Measurements from ENCODE around the gene ZNF17. TPM values are rescaled to one million over a fixed set of nuclear protein-coding genes. Genes with fewer than 3 reads are reported as not detected.
A peak's percentile ranks its signal among the peaks of the same experiment; 100 is the strongest.

The ZNF17 gene
- total RNA-seq, 1 donor from 2014 or later = 6.5 TPM

- ATAC-seq = no peak
Measured at GRCh38 chr19:57434386-57435061, 23.6 kb downstream of the ZNF17 start.

DNA sequence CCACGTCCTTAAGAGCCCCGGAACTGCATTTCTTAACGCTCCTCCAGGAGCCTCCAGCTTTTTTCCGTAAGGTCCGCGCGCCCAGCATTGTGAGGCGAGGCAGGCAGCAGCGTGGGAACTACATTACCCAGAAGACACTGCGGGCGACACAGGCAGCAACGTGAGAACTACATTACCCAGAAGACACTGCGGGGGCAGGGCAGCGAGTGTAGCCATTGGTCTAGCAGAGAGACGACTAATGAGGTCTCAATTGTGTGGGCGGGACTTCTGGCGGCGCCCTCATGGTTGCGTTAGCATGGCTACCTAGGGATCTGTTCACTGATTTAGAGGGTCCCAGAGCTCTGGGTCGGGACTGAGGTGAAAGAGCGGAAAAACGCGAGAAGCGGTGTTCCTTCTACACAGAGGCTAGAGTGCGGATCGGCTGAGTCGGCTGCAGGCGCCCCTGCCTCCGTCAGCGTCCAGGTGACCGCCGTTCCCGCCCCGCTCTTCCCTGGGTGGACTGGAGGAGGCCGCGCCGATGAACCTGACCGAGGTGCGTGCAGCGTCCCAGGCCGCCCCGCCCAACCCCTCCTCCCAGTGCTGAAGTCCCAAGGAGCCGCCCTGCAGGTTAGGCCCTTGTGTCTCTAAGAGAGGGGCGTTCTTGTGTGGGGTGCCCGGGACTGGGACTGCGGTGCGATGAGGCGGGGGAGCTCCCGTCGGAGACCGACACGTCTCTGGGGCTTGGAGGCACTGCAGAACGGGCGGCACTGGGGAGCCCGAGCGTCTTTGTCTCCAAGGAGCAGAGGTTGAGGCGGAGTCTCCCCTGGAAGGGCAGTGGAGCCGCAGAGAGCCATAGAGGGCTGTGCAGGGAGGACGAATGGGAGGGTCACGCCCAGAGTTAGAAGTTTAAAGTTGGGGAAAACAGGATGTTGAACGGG, 24.4 kb downstream of the ZNF17 start, which contains the start of gene ZNF749:
Gene ZNF749, plus strand, starts transcription at position 264 of the 917 bp plus-strand sequence. Its CDS starts 254 bp downstream, at position 518.
- ATAC-seq = peak; percentile 100

GRCh38 chr19:57436417-57436816, 25.5 kb downstream of the ZNF17 start:
- no peak for ATAC-seq

DNA sequence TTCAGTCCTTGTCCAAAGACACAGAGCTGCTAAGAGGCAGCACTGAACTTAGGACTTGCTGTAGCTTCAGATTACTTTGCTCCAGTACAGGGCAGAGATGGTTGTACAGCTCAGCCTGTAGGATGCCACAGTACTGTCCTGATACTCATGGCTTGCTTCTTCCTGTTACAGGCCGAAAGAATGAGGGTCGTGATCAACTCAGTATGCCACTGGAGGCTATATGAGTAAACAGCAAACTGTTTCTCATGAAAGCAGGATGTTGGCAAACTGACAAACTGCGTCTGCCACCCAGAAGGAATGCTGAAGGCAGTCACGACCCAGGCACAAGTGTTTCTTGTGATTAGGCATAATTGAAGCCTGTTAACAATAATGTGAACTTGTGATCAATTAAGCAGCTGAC, 27.0 kb downstream of the ZNF17 start:
- no peak for ATAC-seq

DNA sequence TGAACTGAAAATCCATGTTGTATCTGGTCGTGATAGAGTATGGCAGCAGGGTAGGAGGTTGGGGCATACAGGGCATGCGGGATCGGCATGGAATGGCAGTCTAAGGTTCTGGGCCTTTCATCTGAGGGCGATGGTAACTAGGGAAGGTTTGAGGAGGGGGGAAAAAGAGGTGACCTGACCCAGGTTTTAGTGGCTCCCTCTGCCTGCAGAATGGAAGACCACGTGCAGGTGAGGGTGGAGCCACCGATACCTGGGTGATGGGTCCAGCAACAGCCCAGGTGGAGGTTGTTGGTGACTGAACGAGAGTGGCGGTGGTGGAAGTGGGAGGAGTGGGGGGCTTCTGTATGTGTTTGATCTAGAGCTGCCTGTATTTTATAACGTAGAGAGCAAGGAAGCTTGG, 28.0 kb downstream of the ZNF17 start:
- no peak for ATAC-seq

DNA sequence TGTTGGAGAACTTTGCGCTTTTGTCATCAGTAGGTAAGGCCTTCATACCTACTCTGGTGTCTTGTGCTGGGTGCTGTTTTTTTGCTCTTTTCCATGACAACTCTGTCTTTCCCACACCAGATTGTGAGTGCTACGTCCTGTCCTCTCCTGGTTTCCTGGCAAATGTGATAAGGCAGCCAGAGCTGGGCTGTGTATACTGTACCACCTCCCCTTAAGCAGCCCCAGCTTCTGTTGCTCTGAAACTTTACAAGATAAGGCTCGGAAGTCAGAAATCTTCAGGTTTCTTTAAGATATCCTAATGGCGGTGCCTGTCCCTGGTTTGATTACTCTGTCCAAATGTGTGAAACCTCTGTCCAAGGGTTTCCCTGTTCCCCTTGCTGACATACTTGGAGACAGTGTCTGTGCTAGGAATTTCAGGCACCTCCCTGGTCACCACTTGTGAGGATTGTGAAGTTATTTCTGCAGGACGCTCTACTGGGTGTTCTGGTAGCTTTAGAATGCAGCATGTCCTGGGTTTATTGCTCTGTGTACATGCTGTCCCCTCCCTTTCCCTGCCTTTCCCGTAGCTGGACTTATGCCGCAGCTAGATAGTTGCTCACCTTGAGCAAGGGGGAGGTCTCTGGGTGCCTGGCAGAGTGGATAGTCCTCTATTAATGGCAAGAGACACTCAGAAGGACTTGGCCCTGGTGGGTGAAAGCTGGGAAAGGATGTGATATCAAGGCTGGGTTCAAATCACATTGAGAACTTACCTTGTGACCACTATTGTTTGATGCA, 31.2 kb downstream of the ZNF17 start:
- no peak for ATAC-seq

GRCh38 chr19:57443121-57443696, 32.2 kb downstream of the ZNF17 start:
- peak; percentile 55 for ATAC-seq

- ATAC-seq = no peak
Measured at GRCh38 chr19:57452307-57452706, 41.3 kb downstream of the ZNF17 start.

DNA sequence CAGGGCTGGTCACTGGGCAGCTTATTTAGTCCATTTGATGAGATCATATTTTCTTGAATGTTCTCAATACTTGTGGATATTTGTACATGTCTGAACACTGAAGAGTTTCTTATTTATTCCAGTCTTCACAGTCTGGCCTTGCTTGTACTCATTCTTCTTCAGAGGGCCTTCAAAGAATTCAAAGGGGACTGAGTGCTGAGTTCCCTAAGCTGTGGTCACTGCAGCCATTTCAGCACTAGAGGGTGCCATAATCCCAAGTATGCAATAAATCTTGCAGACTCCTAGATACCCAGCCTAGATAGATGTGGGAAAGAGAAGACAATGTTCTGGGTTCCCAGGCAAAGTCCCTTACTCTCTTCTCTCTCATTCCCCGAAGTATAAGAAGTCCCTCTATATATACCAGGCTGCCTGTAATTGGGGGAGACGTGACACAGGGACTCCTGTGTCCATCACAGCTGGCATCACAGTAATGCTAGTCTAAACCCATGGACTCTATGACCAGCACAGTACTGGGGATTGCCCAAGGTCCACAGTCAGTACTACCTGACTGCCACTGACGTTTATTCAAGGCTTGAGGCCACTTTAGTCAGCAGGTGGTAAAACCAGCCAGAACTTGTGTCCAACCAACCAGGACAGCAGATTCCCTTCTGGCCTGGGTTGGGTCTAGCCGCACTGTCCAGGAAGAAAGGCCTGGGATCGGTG, 54.9 kb downstream of the ZNF17 start:
- peak; percentile 58 for ATAC-seq

DNA sequence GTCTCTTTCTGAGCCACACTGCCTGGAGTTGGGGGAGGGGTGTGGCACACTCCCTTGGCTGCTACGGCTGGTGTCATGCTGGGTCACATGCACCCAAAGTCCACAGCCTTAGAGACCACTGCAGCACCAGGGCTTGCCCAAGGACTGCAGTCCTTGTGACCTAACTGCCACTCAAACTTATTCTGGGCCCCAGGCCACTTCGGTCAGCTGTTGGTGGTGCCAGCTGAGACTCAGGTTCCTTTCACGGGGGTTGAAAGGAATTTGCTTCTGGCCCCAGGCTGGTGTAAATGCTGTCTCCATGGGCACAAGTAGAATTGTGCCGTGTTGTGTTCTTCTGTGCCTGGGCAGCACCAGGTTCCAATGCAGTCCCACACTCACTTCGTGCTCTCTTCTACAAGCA, 55.5 kb downstream of the ZNF17 start:
- ATAC-seq = no peak

Other genes starting within 250 kb of the ZNF17 start
- not detected for gene DUXA, start 243.7 kb upstream of the ZNF17 start, total RNA-seq
- gene ZNF264, start 219.7 kb upstream of the ZNF17 start, total RNA-seq = 24.6 TPM
- 1.1 TPM for gene AURKC, start 180.1 kb upstream of the ZNF17 start, total RNA-seq
- 6.8 TPM for gene ZNF805, start 170.5 kb upstream of the ZNF17 start, total RNA-seq
- gene ZNF460, start 130.7 kb upstream of the ZNF17 start, total RNA-seq = 68.7 TPM
- 4.5 TPM for gene ZNF543, start 90.7 kb upstream of the ZNF17 start, total RNA-seq
- gene ZNF304, start 59.9 kb upstream of the ZNF17 start, total RNA-seq = 5.3 TPM
- gene TRAPPC2B, start 47.6 kb upstream of the ZNF17 start, total RNA-seq = 8.4 TPM
- gene ZNF547, start 47.6 kb upstream of the ZNF17 start, total RNA-seq = 1.4 TPM
- gene ZNF548, start 21.3 kb upstream of the ZNF17 start, total RNA-seq = 6.9 TPM
- 6.4 TPM for gene ZNF749, start 24.2 kb downstream of the ZNF17 start, total RNA-seq
- 0.28 TPM for gene VN1R1, start 46.0 kb downstream of the ZNF17 start, total RNA-seq
- 4.5 TPM for gene ZNF772, start 66.4 kb downstream of the ZNF17 start, total RNA-seq
- 5.7 TPM for gene ZNF419, start 76.6 kb downstream of the ZNF17 start, total RNA-seq
- gene ZNF773, start 88.8 kb downstream of the ZNF17 start, total RNA-seq = 3.8 TPM
- gene ZNF549, start 116.2 kb downstream of the ZNF17 start, total RNA-seq = 1.6 TPM
- 2.7 TPM for gene ZNF550, start 148.7 kb downstream of the ZNF17 start, total RNA-seq
- gene ZNF416, start 167.8 kb downstream of the ZNF17 start, total RNA-seq = 6.4 TPM
- 1.1 TPM for gene ZIK1, start 173.0 kb downstream of the ZNF17 start, total RNA-seq
- 2.1 TPM for gene ZNF530, start 188.7 kb downstream of the ZNF17 start, total RNA-seq
- 9.6 TPM for gene ZNF134, start 203.1 kb downstream of the ZNF17 start, total RNA-seq
- 4.0 TPM for gene ZNF211, start 222.0 kb downstream of the ZNF17 start, total RNA-seq

Data from esophagus mucosa (tissue), 1 donor.